HG03097 (cell line): ENCODE measurements around the gene WNK3.
A peak's percentile ranks its signal among the peaks of the same experiment; 100 is the strongest.

Experiments
- ATAC-seq: cut with Tn5 transposase; IDR thresholded peaks from one replicate; pipeline ENCODE4 v1.9.1; 2021; ENCODE audit not compliant: unreplicated experiment, low FRiP score

Gene WNK3

GRCh38 chrX:54246866-54247265, 111.0 kb downstream of the WNK3 start:
- ATAC-seq, result no peak

DNA sequence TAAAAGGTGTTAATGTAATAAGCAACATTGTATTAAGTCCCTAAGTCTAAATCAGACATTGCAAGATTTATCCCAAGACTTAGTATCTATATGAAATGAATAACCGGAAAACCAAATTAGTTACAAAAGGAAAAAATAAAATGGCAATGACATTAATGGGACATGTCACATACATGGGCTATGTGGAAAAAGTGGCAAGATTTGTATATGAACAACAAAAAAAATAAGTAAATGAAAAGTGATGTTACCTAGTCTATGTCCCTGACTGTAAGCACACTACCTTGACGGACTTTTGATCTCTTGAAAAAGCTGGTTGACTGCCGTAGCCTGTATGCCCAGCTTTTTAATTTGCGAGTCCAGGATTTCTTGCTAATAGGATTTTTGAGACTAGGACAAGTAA, 119.3 kb downstream of the WNK3 start:
- no peak for ATAC-seq

DNA sequence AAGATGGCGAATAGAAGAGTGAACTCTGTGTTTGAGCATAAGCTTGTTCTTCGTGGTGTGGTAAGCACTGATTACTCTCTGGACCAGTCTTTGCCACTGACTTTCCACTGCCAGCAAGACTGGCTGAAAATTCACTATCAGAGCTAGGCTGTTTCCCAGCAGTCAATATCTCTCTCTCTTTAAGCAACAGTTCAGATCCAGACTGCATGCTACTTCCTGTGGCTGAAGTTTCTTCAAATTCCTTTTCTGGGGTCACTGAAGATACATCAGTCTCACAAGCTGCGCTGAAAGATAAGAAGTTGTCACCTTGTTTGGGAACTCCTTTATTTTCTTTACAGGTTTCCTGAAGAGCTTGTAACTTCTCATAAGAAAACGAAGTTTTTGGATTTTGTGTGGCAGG, 120.8 kb downstream of the WNK3 start:
- ATAC-seq, result no peak

- ATAC-seq, result no peak
Observed at GRCh38 chrX:54230435-54231148, 127.3 kb downstream of the WNK3 start.

GRCh38 chrX:54223581-54223980, 134.3 kb downstream of the WNK3 start:
- no peak for ATAC-seq

DNA sequence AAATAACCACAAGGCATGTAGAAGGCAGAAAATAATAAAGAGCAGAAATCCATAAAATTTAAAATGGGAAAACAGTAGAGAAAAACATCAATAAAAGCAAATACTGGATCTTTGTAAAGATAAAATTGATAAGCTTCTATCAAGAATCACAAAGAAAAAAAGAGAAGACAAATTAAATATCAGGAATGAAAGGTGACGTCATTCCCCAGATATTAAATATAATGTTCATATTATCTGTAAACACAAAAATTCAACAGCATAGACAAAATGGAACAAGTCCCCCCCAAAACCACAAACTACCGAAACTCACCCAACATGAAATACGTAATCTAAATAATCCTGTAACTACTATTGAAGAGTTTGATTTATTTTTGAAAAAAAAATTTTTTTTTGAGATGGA, 144.2 kb downstream of the WNK3 start:
- ATAC-seq, result no peak

GRCh38 chrX:54208531-54208930, 149.3 kb downstream of the WNK3 start:
- ATAC-seq, result no peak

- no peak for ATAC-seq
Observed at GRCh38 chrX:54198262-54198661, 159.6 kb downstream of the WNK3 start.

GRCh38 chrX:54194982-54195588, 162.8 kb downstream of the WNK3 start:
- no peak for ATAC-seq

DNA sequence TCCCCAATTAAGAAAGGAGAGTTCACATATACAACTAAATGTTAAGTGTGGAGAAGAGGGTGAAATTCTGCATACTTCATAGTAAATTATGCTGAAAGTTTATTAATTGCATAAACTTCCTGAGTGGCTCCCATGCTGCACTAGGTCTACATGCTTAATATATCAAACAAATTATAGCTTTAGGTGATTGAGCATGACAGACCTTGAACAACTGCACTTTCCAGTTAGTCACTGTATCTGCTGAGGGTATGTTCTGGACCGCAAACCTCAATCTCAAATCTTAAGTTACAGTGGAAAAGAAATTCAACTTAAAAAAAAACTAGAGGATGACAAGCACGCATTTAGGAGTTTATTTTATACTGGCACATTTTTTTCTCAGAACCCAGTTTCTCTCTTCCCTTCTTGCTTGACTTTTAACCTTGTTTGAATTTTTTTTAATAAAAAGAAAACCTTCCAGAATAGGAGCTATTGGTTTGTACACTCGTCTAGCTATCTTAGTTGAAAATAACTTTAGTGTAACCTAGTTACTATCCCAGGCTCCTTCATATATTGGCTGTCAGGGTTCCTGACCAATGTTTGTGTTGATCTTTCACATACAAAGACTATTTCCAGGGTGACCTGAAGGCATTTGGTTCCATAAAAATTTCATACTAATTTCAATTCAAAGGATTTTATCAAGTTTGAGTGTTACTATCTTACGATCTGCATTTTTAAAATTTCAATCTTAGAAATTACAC, 164.6 kb downstream of the WNK3 start:
- no peak for ATAC-seq

DNA sequence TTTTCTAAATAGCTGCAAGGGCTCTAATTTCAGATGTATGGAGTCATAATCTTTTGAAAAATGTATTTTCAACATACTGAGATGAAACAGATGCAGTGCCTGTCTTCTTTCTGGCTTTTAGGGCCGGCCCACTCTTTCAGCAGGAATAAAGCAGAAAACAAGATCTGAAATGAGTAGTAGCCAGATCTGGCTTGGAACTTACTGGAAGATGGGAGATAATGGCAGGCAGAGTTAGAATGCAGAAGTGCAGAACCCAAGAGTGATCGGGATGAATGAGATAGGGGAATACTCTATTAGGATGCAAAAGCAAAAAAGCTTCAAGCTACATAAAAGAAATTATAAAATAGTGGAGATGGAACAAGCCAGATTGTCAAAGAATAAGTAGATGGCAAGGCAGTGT, 173.4 kb downstream of the WNK3 start:
- no peak for ATAC-seq

DNA sequence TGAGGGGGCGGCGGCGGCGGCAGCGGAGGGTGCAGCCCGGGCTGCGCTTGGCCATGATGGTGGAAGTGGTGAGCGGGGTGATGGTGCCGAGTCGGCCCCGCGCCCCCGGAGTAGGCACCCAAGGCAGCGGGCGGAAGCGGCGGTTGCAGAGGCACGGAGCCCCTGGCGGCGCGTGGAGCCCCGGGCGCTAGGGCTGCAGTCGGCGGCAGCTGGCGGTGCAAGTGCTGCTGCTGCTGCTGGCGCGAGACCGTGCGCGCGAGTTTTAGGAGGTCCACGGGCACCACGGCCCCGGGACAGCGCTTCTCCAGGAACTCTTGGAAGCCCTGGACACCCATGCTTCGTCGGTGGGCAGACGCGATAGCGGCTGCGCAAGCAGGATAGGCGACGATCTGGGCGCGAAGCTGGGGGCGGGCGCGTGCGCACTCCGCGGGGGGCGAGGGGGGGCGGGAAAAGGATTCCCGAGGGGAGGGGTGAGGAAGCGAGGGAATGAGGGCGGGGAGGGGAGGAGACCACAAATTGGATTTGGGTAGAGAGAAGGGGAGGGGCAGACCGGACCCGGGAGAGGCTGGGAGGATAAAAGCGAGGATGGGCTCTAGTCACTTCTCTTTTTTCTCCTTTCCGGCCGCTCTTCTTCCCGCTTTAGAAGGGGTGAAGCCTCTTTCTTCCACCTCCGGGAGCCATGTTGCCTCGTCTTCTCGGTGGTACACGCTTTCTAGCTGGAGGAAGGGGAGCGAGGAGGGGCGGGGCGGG, 174.8 kb downstream of the WNK3 start, which contains the start of gene FAM120C:
Gene FAM120C, minus strand, starts transcription at position 391 of the 750 bp plus-strand sequence. Its CDS starts 56 bp downstream, at position 335.
- peak; percentile 40 for ATAC-seq

DNA sequence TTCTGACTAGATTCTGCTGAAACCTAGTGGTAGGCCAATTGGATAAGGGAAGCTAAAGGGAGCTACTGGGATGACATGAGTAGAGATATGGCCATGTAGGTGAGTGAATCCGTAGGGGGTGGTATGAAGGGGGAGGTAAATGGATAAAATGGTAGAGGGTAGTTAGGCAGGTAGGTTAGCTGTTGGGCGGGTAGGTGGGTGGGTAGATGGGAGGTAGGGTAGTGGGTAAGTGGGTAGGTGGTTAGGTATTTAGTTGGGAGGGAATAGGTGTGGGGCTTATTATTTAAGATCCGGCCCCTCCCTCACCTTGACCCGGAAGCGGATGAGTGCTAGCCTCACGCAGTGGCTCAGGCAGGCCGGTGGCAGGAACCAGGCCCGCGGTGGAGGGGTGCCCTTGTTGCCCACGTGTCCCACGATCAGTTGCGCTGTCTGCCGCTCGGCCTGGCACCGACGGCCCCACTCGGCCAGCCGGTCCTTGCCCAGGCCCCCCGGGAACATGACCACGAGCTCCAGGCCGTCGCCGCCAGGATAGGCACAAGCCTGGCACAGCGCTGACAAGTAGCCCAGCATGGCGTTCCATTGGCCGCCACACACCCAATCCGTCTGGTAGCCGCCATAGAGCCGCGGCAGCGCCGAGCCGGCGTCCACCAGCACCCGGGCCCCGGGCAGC, 175.5 kb downstream of the WNK3 start:
- peak; percentile 47 for ATAC-seq

DNA sequence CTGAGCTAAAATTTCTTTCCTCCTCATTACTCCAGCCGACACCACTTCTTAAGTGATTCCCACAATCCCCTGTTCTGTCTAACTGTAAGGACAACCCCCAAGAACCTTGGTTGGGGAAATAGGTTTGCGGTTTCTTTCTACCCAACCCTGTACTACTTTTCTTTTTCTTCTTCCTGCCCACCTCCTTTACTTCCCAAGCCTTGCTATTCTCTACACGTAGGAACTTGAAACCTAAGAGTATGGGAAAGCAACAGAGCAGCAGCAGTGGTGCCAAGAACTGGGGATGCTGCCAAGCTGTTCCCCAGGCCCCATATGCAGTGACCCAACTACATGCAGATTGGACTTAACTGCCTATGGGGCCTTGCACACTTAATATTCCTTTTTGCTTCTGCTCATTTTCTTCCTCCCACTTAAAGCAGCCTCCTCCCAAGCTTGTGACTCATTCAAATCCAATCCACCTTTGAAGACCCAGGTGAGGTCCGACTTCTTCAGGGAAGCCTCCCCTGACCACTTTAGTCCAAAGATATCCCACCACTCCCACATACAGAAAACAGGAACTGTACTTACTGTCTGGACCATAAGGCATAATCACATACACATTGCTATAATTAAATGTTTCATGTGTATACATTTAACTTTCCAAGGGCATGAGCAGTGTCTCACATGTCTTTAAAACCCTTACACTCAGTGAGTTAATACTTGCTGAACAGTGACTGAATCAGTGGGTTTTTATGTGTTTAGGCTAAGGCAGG, 176.5 kb downstream of the WNK3 start:
- ATAC-seq, result no peak

DNA sequence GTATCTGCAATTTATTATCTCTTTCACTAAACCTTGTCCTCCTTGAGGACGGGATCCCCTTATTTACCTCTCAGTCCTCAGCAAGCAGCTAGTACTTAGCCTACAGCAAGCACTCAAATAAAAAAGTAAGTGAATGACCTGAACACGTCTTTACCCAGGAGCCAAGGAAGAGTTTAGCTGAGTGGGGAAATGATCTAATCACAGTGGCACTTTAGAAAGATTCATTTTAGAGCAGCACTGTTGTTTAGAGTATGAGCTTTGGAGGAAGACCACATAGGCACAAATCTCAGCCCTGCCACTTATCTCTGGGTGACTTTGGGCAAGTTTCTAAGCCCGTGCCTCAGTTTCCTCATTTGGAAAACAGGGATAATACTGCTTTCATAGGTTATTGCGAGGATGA, 177.4 kb downstream of the WNK3 start:
- ATAC-seq, result no peak

DNA sequence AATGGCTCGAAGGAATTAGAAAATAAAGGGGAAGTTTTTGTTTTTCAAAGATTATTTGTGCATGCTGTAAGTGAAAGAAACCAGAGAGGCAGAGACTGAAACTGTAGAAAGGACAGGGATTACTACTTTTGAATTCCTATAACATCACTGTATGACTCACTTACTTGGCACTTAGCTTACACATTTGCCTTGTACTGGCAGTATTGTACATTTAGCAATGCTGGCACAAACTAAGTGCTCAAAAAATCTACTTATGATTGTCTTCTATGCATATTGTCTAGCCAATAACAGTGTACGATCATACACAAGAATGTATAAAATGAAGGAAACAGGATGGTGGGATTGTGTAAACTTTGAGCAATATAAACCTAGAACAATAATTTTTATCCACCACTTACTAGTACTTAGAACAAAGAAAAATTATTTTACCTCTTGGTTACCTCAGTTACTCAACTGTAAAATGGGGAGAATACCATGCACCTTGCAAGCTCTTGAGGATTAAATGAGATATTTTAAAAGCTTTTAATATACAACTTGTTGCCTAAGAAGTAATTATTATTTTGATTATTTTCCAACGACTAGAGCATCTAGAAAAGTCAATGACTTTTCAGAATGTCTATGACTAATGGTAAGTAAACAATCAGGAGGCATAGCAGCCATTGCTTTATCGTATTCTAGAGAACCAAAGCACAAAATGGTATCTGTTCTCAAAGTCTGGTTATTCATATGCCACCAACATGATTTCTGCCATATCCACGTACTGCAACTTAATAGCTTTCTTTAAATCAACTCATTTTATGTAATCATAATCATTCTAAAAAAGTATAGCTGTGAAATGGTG, 179.5 kb downstream of the WNK3 start:
- no peak for ATAC-seq

DNA sequence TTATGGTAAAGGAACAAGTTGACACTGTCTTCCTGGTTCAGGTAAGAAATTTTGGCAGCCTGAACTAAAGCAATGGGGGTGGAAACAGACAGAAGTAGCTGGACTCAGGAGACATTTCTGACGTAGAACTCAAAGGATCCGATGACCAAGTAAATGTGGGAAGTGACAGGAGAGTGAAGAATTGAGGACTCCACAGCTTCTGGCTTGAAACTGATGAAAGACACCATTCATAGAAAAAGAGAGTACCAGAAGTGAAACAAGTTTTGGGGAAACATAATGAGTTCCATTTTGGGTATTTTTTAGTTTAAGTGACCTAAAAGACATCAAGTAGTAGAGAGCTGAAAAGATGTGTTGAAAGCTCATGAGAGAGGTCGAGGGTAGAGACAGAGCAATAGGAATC, 180.5 kb downstream of the WNK3 start:
- ATAC-seq, result no peak

DNA sequence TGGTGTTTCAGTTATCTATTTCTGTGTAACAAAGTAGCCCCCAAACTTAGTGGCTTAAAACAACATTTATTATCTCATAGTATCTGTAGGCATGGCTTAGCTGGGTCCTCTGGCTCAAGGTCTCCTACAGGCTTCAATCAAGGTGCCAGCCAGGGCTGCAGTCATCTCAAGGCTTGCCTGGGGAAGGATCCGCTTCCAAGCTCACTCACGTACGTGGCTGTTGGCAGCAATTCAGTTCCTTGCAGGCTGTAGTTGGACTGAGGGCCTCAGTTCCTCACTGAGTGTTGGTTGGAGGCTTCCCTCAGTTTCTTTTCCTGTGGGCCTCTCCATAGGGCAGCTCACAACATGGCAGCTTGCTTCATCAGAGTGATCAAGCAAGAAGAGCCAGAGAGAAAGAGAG, 184.1 kb downstream of the WNK3 start:
- ATAC-seq, result no peak

DNA sequence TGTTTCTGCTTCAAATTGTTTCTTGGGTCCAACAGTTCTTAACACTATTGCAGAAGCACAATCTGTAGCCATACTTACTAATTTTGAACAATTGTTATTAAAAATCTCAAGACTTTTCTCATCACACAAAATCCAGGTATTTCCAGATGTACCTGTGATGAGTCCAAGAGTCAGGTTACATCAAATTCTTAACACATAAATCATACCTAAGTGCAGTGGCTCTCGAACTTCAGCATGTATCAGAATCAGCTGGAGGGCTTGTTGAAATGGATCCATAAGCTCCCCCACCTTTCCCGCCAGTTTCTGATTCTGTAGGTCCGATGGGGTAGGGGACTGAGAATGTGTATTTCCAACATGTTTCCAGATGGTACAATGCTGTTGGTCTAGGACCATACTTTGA, 185.4 kb downstream of the WNK3 start:
- ATAC-seq, result no peak
